Upper lobe of left lung (tissue), 4 donors: ENCODE measurements around the gene RBM28.

Experiments used
- EP300 ChIP-seq, 4 donors: sonication (generic); formaldehyde crosslinking; IDR thresholded peaks; one replicate each; pipeline ENCODE4 v1.5.1; 2017; ENCODE audit warnings: antibody characterized with exemption in 4 of 4, control low read depth in 2 of 4
- POLR2A ChIP-seq, 4 donors: fragments of 450-650 bp; IDR thresholded peaks; one replicate each; pipeline ENCODE4 v1.5.1; 2016 to 2017; ENCODE audit warnings: antibody characterized with exemption in 4 of 4, mild to moderate bottlenecking in 2 of 4
- POLR2AphosphoS5 ChIP-seq, 2 donors: sonication (generic); formaldehyde crosslinking; IDR thresholded peaks; one replicate each; pipeline ENCODE4 v1.5.1; 2017; ENCODE audit warnings: antibody characterized with exemption in 2 of 2
- TF ChIP-seq, protein P1 (sequence below), 6 experiments: fragments of 450-650 bp in 4 of 6; fragments of 200-600 bp in 2 of 6; sonication (generic) in 2 of 6; IDR thresholded peaks; one replicate each; pipeline ENCODE4 v1.5.1; 2016 to 2019; ENCODE audit warnings: antibody characterized with exemption in 6 of 6

DNA sequence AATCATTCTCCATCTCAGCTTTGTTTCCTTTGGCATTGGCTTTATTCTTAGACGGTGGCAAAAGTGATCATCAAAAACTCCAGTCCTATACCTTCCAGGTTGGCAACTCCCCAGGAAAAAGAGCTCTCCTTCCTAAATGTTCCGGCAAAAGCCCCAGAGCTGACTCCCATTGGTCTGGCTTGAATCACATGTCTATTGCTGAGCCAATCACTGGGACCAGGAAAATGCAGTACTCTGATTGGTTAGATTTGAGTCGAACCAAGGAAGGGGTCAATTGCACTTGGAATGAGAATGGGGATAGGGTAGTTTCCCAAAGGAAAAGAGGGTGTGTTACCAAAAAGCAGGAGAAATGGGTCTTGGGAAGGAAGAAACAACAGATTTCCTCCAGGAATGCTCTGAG lies 80.3 kb downstream of the RBM28 start:
- TF ChIP-seq POLR2A (IDR thresholded peaks at IDR 0.05) (no peak), EP300 (IDR thresholded peaks at IDR 0.05) (no peak), POLR2AphosphoS5 (IDR thresholded peaks at IDR 0.05) (no peak)
- TF ChIP-seq, protein P1, sequence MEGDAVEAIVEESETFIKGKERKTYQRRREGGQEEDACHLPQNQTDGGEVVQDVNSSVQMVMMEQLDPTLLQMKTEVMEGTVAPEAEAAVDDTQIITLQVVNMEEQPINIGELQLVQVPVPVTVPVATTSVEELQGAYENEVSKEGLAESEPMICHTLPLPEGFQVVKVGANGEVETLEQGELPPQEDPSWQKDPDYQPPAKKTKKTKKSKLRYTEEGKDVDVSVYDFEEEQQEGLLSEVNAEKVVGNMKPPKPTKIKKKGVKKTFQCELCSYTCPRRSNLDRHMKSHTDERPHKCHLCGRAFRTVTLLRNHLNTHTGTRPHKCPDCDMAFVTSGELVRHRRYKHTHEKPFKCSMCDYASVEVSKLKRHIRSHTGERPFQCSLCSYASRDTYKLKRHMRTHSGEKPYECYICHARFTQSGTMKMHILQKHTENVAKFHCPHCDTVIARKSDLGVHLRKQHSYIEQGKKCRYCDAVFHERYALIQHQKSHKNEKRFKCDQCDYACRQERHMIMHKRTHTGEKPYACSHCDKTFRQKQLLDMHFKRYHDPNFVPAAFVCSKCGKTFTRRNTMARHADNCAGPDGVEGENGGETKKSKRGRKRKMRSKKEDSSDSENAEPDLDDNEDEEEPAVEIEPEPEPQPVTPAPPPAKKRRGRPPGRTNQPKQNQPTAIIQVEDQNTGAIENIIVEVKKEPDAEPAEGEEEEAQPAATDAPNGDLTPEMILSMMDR (IDR thresholded peaks at IDR 0.05), result no peak
